WI38 (cell line): ENCODE data around the gene NCOA4.
"Not testable (repeated sequence)": the region's sequence is repeated elsewhere in the genome, so short reads cannot be mapped to it uniquely, and the experiment has no call there.

Experiments
- H3K4me3 ChIP-seq: 2 replicates; pipeline ENCODE4 v1.5.1; 2011; ENCODE audit warnings: low read depth, mild to moderate bottlenecking, control low read depth, low read length
- TF ChIP-seq, protein P1 (sequence below): IDR thresholded peaks from 2 replicates; pipeline ENCODE4 v1.5.1; 2012; ENCODE audit warnings: low read depth, mild to moderate bottlenecking, control low read depth, low read length

The NCOA4 gene

DNA sequence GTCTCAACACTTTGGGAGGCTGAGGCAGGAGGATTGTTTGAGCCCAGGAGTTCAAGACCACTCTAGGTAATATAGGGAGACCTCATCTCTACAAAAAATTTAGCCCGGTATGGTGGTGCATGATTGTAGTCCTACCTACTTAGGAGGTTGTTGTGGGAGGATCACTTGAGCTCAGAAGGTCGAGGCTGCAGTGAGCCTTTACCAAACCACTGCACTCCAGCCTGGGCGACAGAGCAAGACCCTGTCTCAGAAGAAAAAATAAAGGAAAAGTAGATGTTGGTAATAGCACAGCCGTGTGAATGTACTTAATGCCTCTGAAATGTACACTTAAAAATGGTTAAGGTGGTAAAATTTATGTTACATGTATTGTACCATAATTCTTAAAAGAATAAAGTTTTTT, 32.9 kb downstream of the NCOA4 start:
- TF ChIP-seq, protein P1, sequence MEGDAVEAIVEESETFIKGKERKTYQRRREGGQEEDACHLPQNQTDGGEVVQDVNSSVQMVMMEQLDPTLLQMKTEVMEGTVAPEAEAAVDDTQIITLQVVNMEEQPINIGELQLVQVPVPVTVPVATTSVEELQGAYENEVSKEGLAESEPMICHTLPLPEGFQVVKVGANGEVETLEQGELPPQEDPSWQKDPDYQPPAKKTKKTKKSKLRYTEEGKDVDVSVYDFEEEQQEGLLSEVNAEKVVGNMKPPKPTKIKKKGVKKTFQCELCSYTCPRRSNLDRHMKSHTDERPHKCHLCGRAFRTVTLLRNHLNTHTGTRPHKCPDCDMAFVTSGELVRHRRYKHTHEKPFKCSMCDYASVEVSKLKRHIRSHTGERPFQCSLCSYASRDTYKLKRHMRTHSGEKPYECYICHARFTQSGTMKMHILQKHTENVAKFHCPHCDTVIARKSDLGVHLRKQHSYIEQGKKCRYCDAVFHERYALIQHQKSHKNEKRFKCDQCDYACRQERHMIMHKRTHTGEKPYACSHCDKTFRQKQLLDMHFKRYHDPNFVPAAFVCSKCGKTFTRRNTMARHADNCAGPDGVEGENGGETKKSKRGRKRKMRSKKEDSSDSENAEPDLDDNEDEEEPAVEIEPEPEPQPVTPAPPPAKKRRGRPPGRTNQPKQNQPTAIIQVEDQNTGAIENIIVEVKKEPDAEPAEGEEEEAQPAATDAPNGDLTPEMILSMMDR, result no peak
- H3K4me3 ChIP-seq, result no peak overlapping the region

DNA sequence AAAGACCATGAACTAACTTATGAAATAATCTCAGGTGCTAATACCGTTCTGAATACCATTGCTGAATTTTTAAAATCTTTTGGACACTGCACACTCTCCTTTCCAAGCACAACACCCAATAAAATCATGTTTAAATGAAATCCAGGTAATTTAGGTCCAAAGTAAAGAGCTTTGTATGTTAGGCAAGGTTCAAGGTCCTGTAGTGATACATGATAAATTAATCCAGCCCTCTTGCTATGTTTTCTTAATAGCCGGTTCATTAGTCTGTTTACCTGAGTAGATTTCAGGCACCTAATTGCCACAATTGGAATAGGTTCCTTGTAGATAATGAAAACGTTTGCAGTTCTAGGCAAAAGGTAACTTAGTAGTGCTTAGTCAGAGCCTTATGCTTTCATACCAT, 44.8 kb downstream of the NCOA4 start:
- H3K4me3 ChIP-seq, result not testable (repeated sequence)

DNA sequence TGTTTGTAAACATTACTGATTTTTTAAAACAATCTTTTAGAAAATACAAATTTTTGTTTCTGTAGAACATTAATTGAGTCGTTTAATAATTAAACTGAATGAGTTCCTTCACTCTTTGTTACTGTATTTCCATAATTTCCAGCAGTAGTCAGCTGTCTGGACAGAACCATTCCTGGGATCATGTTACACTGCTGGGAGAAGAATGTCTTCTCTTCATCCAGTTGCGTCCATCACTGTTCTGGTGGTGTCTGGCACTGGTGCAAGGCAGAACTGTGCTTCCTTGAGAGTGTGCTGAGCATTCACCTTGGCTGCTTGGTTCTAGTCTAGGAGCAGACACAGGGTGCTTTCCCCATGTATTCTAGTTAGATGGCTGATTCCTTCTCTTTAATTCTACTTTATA, 46.0 kb downstream of the NCOA4 start:
- not testable (repeated sequence) for H3K4me3 ChIP-seq

DNA sequence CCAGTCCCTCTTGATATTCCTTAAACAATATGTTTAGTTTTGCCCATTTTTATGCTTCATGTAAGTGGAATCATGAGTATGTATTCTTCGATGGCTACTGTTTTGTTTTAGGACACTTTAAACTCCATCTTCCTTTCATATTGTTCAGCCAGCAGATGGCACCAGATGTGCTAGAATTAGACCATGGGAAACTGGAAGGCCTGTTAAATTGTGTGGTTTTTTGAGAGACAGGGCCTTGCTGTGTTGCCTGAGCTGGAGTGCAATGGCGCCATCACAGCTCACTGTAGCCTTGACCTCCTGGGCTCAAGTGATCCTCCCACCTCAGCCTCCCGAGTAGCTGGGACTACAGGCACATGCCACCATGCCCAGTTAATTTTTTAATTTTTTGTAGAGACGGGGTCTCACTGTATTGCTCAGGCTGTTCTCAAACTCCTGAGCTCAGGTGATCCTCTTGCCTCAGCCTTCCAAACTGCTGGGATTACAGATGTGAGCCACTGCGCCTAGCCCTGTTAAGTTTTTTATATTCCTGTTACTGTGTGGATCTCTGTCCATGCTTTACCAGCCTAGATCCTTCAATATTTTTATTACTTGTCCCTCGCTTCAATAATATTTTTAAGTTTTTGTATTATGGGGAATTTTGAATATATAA, 46.8 kb downstream of the NCOA4 start:
- not testable (repeated sequence) for H3K4me3 ChIP-seq

DNA sequence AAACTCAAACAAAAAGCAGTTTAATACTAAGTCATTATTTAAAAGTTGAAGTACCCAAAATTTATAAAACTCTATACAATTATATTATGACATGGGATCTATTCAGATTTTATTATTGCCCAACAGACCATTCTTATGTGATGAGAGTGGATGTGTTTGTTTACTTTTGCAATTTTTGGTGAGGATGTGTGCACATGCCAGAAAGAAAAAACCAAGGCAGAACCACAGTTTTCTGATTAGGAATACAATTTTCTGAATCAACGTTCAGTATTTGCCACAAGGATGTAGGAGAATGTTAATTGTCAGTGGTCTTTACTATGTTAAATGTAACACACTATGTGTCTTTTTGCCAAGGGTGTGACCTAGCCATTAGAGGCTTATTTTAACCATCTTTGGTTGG, 49.1 kb downstream of the NCOA4 start:
- not testable (repeated sequence) for H3K4me3 ChIP-seq

DNA sequence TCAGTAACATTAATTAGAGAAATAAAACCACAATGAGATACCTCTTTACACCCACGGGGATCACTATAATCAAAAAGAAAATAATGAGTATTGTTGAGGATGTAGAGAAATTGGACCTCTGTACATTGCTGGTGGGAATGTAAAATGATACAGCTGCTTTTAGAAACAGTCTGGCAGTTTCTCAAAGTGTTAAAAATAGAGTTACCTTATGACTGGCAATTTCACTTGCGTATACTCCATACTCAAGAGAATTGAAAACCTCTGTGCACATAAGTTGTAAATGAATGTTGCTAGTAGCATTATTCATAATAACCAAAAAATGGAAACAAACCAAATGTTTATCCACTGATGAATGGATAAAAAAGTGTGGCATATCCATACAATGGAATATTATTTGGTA, 51.9 kb downstream of the NCOA4 start:
- H3K4me3 ChIP-seq, result not testable (repeated sequence)

DNA sequence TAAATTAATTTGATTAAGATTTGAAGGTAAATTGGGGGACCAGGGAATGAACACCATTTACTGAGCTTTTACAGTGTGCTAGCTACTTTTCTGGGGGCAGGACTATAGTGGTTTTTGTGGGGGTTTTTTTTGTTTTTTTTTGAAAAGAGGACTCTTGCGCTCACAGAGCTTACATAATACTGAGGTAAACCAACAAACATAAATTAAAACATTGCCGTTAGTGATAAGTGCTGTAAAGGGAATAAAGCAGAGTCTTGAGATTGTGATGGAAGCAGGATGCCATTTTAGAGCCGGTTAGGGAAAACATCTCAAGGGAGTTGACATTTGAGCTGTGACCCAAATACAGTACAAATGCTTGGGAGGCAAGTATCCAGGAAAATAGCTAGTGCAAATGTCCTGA, 56.4 kb downstream of the NCOA4 start:
- not testable (repeated sequence) for H3K4me3 ChIP-seq

DNA sequence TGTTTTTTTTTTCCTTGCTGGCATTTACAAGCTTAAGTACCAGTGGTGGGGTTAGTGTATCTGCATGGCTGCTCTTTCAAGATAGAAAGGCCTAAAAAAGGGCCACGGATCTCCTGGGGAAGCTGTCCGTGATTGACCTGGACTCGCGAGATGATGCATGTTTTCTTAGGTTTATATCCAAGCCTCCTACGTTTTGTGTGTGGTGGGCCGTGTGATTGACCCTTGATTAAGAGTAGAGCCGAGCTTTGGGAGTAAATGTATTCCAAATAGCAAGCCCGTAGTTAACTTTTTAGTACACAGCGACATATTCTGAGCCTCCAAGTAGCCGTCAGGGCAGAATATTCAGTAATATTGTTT, 57.6 kb downstream of the NCOA4 start:
- H3K4me3 ChIP-seq, result peak overlapping the region; percentile 77

DNA sequence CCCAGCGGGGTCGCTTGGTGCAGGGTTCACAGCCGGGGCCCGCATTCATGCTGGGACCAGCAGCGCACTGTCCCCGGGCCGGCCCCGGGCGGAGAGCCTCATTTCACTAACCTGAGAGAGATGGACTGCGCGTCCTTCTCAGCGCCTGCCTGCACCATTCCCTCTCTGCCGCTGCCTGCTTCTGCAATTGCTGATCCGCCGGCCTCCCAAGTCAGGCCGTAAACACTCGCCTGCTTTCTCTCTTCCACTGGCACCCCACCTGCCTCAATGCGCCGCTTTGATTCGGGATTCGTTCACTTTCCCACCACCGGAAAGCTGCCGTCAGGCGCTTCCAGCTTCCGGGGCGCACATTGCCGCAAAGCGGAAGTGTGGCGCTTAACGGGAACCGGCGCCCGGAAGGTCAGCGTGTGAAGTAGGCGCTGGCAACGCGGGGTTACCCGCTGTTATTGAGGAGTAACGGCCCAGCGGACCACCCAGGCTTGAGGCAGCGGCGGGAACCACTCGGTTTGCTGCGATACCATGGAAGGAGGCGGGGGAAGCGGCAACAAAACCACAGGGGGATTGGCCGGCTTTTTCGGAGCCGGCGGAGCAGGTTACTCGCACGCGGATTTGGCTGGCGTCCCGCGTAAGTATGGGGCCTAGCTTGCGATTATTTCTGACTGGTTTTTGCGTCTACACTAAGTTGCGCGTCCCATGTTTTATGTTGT, 58.2 kb downstream of the NCOA4 start, which contains the start of gene TIMM23:
TSS of gene TIMM23 (plus strand) at position 384 of the 707 bp plus-strand sequence. CDS start at position 520, 136 bp downstream.
- peak within 1 kb of the TSS; percentile 77 for H3K4me3 ChIP-seq

DNA sequence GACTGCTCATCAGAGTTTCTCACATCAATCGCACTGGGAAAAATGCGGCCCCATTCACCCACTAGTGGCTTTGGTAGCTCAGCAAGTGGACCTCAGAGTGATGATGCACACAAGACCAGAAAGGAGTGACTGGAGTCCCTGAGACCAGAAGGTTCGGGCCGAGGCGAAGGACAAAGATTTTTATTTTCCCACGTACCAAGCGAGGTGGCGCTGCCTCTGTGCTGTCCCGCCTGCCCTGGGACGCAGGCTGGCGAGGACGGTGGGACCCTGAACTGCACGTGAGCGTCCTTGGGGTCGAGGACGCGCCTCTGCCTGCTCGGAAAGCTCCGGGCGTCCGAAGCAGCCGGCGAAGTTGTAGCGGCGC, 58.7 kb downstream of the NCOA4 start:
- H3K4me3 ChIP-seq, result peak overlapping the region; percentile 77

DNA sequence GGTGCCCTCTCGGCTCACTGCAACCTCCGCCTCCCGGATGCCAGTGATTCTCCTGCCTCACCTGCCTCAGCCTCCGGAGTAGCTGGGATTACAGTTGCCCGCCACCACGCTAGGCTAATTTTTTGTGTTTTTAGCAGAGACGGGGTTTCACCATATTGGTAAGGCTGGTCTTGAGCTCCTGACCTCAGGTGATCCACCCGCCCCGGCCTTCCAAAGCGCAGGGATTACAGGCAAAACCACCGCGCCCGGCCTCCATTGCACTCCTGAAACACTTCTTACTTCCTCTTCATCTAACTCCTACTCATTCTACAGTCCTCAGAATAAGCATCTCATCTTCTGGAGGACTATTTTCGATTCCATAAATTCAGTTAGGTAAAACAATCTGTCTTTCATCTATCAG, 59.4 kb downstream of the NCOA4 start:
- H3K4me3 ChIP-seq, result peak overlapping the region; percentile 77

DNA sequence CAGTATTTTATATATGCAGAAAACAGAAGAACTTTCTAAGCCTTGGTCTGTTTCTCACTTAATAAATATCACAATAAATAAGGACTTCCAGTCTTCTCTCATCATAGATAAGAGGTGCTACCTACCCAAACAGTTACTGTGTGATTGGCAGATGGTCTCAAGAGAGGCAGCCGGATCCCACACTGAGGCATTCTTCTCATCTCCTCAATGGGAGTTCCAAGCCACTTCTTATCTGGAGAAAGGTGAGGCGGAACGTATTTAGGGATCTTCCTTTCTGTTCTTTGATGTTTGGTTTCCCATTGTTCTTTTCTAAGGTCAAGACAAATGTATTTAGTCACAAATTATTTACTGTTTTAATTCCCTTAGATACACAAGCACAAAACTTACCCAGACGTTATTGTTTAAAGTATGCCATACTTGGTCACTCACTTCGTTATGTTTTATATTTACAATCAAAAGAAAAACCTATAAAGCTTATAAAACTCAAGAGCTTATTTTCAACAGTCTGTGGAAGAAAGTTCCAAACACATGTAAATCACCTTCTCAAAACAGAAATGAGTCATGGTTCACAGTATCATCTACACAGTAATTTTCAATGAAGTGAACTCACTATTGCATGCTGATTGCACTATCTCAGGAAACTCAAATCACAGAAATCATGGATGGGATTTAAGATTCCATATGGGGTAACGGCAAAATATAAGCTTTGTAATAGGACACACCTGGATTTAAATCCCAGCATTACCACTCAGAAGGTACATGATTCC, 67.6 kb downstream of the NCOA4 start:
- not testable (repeated sequence) for H3K4me3 ChIP-seq

DNA sequence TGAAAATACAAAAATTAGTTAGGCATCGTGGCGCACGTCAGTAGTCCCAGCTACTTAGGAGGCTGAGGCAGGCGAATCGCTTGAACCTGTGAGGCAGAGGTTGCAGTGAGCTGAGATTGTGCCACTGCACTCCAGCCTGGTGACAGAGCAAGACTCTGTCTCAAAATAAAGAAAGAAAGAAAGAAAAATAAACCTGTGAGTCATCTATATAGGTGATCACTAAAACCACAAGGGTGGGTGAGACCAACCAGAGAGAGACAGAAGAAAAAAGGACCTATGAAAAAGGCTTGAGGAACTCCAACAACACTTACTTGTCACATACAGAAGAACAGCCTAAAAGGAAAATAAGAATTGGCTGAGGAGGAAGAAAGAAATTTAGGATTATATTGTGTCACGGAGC, 72.5 kb downstream of the NCOA4 start:
- H3K4me3 ChIP-seq, result not testable (repeated sequence)

DNA sequence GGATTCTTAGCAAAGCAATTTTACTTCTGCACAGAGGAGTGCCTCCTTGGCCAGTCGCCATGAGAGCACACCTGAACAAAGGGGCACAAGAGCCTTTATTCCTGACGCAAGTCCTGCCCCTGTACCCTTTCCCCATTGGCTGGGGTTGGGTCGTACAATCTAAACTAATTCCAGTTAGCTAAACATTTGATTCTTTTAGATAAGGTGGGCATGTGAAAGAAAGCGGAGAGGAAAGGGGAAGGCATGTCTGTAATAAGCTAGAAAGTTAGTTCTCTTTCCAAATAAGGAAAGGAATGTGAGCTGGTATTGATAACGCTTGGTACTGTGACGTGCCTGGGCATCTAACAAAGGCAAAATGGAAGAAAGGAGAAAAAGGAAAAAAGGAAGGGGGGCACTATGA, 73.8 kb downstream of the NCOA4 start:
- H3K4me3 ChIP-seq, result not testable (repeated sequence)
